ENCODE measurements around the gene CHRFAM7A.
"Not testable (repeated sequence)": the region's sequence is repeated elsewhere in the genome, so short reads cannot be mapped to it uniquely, and the experiment has no call there.

CHRFAM7A gene

GRCh38 chr15:30310575-30310974, 82.8 kb downstream of the CHRFAM7A start:
- DNase-seq, result not testable (repeated sequence)
